A549 (cell line): ENCODE data around the gene LY86. TPM values are rescaled to one million over a fixed set of nuclear protein-coding genes. Genes with fewer than 3 reads are reported as not detected.

Source experiments
- ATAC-seq, 2 experiments: fragments of 200-7000 bp in 1 of 2; fragments of >200 bp in 1 of 2; cut with Nextera tagmentation in 1 of 2; cut with Tn5 transposase in 1 of 2; 3 replicates each; pipeline versions ENCODE4 v1.8.0 to v1.9.1; 2018 to 2020; ENCODE audit warnings: mild to moderate bottlenecking in 1 of 2, moderate library complexity in 1 of 2
- CTCF ChIA-PET: fragments of 300-600 bp; sonication (Branson Sonifier 250); formaldehyde crosslinking; extraction: SDS; loops from one replicate; lab custom pipeline; 2021; ENCODE audit warnings: antibody characterized with exemption, inconsistent platforms; lab: Yijun Ruan, JAX
- POLR2A ChIA-PET: fragments of 350-600 bp; formaldehyde crosslinking; extraction: SDS; loops from one replicate; lab custom pipeline; 2021; ENCODE audit warnings: antibody characterized with exemption, inconsistent platforms; lab: Yijun Ruan, JAX
- DNase-seq, 2 experiments: peaks; one replicate each; pipeline versions ENCODE4 v3.0.0 to v3.0.0-alpha.2; 2011 to 2016; ENCODE audit warnings: low read depth in 1 of 2, low spot score in 1 of 2
- FAIRE-seq: peaks from 2 replicates; lab custom pipeline; 2011; peaks lifted over from hg19 to GRCh38; lab: Jason Lieb, UNC
- H3K27ac ChIP-seq, 2 experiments: fragments of >200 bp; sonication (Bioruptor Twin); formaldehyde crosslinking; 3 replicates each; pipeline ENCODE4 v1.5.1; 2016 to 2017
- H3K4me1 ChIP-seq: fragments of >200 bp; sonication (Bioruptor Twin); formaldehyde crosslinking; 3 replicates; pipeline ENCODE4 v1.6.1; 2016
- H3K4me2 ChIP-seq: fragments of >200 bp; sonication (Bioruptor Twin); formaldehyde crosslinking; 3 replicates; pipeline ENCODE4 v1.6.1; 2016
- H3K4me3 ChIP-seq: fragments of >200 bp; sonication (Bioruptor Twin); formaldehyde crosslinking; 3 replicates; pipeline ENCODE4 v1.5.1; 2016
- H3K9me3 ChIP-seq: fragments of >200 bp; sonication (Bioruptor Twin); formaldehyde crosslinking; 3 replicates; pipeline ENCODE4 v1.6.1; 2016
- CBX2 ChIP-seq: fragments of 200-600 bp; sonication (generic); IDR thresholded peaks from 2 replicates; pipeline ENCODE4 v1.6.1; 2016; ENCODE audit warnings: low read depth, mild to moderate bottlenecking, borderline replicate concordance
- CEBPB ChIP-seq, 2 experiments: fragments of >200 bp in 1 of 2; sonication (Bioruptor Twin) in 1 of 2; formaldehyde crosslinking in 1 of 2; IDR thresholded peaks; 2 replicates each; pipeline ENCODE4 v1.6.1; 2012 to 2016
- CHD4 ChIP-seq: fragments of 200-600 bp; sonication (generic); IDR thresholded peaks from 2 replicates; pipeline ENCODE4 v1.6.1; 2016; ENCODE audit warnings: antibody characterized with exemption, mild to moderate bottlenecking, borderline replicate concordance
- FOSB ChIP-seq: fragments of 250-450 bp; sonication (Bioruptor Pico); IDR thresholded peaks from 2 replicates; pipeline ENCODE4 v1.5.0; 2020; ENCODE audit warnings: mild to moderate bottlenecking, moderate library complexity
- HMGXB4 ChIP-seq: fragments of 250-450 bp; sonication (Bioruptor Pico); IDR thresholded peaks from 2 replicates; pipeline ENCODE4 v1.5.0; 2021; ENCODE audit warnings: mild to moderate bottlenecking, moderate library complexity, borderline replicate concordance
- MAFK ChIP-seq: fragments of 450-650 bp; IDR thresholded peaks from 2 replicates; pipeline ENCODE4 v1.6.1; 2014; ENCODE audit not compliant: partially characterized antibody
- MYC ChIP-seq: IDR thresholded peaks from 2 replicates; pipeline ENCODE4 v1.6.1; 2012; ENCODE audit warnings: mild to moderate bottlenecking, inconsistent platforms, low read length, improper control_type of control experiment, borderline replicate concordance
- NR3C1 ChIP-seq: fragments of >200 bp; sonication (Bioruptor Twin); formaldehyde crosslinking; IDR thresholded peaks from 3 replicates; pipeline ENCODE4 v1.6.1; 2017
- POLR2A ChIP-seq: IDR thresholded peaks from 2 replicates; pipeline ENCODE4 v1.6.1; 2012; ENCODE audit warnings: mild to moderate bottlenecking, low read length
- RAD21 ChIP-seq, 2 experiments: fragments of >200 bp in 1 of 2; sonication (Bioruptor Twin) in 1 of 2; formaldehyde crosslinking in 1 of 2; IDR thresholded peaks in 1 of 2; conservative IDR thresholded peaks in 1 of 2; 2 replicates in 1 of 2; 3 replicates in 1 of 2; pipeline ENCODE4 v1.6.1; 2012 to 2018; ENCODE audit warnings: inconsistent platforms in 1 of 2
- REST ChIP-seq: fragments of 200-600 bp; sonication (generic); IDR thresholded peaks from 2 replicates; pipeline ENCODE4 v1.6.1; 2016; ENCODE audit warnings: antibody characterized with exemption, mild to moderate bottlenecking, moderate library complexity
- RNF2 ChIP-seq: fragments of 200-600 bp; sonication (generic); IDR thresholded peaks from 2 replicates; pipeline ENCODE4 v1.6.1; 2016; ENCODE audit warnings: low read depth, mild to moderate bottlenecking, antibody characterized with exemption, moderate library complexity, borderline replicate concordance
- SMC3 ChIP-seq: fragments of >200 bp; sonication (Bioruptor Twin); formaldehyde crosslinking; IDR thresholded peaks from 3 replicates; pipeline ENCODE4 v1.6.1; 2018; ENCODE audit warnings: inconsistent platforms
- ZNF302 ChIP-seq: fragments of 250-450 bp; sonication (Bioruptor Pico); IDR thresholded peaks from 2 replicates; pipeline ENCODE4 v1.9.0; 2021; ENCODE audit warnings: inconsistent platforms, mild to moderate bottlenecking, moderate library complexity
- ZSCAN20 ChIP-seq: fragments of 250-450 bp; sonication (Bioruptor Pico); IDR thresholded peaks from 2 replicates; pipeline ENCODE4 v1.8.0; 2022; ENCODE audit warnings: mild to moderate bottlenecking, moderate library complexity
- WGBS: methylation state at CpG from one replicate; pipeline ENCODE4 v1.1.6; 2017; ENCODE audit errors: missing lambda C conversion rate; 5-methylcytosine and 5-hydroxymethylcytosine counted together
- polyA plus RNA-seq, 4 experiments: library from polyadenylated mRNA; depleted of rRNA in 3 of 4; stranded (reverse); fragments of >200 nt; fragmentation: RNase III in 1 of 4; extraction: RNeasy Plus Mini Kit Qiagen cat#74134 plus additional on column Dnase treatment in 1 of 4; gene quantifications; 2 replicates in 3 of 4; 3 replicates in 1 of 4; pipeline ENCODE4 v1.2.3, GENCODE V29; 2011 to 2017
- TF ChIP-seq, protein P1 (sequence below): fragments of >200 bp; sonication (Bioruptor Twin); formaldehyde crosslinking; IDR thresholded peaks from 3 replicates; pipeline ENCODE4 v1.5.1; 2016

LY86 gene
- polyA plus RNA-seq, 2 of the 4 experiments (the other 2 are of a cell fraction) = not detected

DNA sequence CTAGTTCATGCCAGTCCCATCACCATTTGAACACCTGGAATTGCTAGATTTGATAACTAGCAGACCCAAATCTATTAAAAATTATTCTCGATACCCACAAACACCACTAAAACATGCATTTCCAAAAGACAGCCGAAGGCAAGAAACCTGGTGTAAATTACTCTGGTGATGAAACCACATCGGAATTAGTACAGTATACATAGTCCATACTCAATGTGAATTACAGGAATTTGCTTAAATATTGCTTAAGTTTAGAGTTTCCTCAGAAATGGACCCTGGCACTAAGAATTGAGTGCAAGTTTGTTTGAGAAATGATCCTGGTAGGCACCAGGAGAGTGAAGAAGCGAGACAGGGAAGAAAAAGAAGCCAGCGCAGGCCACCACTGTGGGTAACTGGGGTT, 13.7 kb downstream of the LY86 start (continued):
- TF ChIP-seq HMGXB4 (no peak), ZNF302 (no peak), ZSCAN20 (CRISPR knock-in tag) (no peak), CHD4 (no peak), FOSB (CRISPR knock-in tag) (no peak), RNF2 (no peak), REST (no peak), CBX2 (no peak), POLR2A (no peak)

DNA sequence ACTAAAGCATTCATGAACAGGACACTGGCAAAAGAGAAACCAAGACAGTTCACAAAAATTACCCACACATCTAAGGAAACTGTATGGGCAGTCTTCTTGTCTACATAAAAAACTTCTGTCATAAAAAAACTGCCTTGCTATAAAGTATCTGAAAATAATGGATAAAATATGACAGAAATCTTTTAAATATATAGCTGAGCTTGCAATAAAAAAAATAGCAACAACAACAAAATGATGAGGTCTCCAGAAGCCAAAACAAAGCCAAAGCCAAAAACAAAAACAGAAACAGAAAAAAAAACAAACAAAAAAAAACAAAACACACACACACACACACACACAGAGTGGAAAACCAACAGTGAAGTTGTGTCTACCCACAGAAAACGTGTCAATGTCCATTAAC, 14.8 kb downstream of the LY86 start:
- Histone ChIP-seq H3K27ac (no peak overlapping the region), H3K4me1 (no peaks in the 10 kb centered on the region), H3K9me3 (no peaks in the 10 kb centered on the region), H3K4me2 (no peak overlapping the region), H3K4me3 (no peak overlapping the region)
- TF ChIP-seq, protein P1, sequence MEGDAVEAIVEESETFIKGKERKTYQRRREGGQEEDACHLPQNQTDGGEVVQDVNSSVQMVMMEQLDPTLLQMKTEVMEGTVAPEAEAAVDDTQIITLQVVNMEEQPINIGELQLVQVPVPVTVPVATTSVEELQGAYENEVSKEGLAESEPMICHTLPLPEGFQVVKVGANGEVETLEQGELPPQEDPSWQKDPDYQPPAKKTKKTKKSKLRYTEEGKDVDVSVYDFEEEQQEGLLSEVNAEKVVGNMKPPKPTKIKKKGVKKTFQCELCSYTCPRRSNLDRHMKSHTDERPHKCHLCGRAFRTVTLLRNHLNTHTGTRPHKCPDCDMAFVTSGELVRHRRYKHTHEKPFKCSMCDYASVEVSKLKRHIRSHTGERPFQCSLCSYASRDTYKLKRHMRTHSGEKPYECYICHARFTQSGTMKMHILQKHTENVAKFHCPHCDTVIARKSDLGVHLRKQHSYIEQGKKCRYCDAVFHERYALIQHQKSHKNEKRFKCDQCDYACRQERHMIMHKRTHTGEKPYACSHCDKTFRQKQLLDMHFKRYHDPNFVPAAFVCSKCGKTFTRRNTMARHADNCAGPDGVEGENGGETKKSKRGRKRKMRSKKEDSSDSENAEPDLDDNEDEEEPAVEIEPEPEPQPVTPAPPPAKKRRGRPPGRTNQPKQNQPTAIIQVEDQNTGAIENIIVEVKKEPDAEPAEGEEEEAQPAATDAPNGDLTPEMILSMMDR = no peak
- TF ChIP-seq MAFK (peak; percentile 45), FOSB (CRISPR knock-in tag) (no peak), MYC (no peak), SMC3 (no peak), NR3C1 (no peak), RAD21 (conservative IDR thresholded peaks at IDR 0.05 in 1 of 2, IDR thresholded peaks at IDR 0.05 in 1 of 2) (no peak)
- ATAC-seq (no peak), DNase-seq (no peak), FAIRE-seq (no peak)
- ChIA-PET CTCF (no interaction called here), POLR2A (no interaction called here)
- 0% methylated on average over 1 of the region's 1 CpG for WGBS

- TF ChIP-seq CEBPB (IDR thresholded peaks at IDR 0.05) = no peak
- Histone ChIP-seq H3K4me1 (no peaks in the 10 kb centered on the region), H3K9me3 (no peaks in the 10 kb centered on the region), H3K4me3 (no peak overlapping the region), H3K4me2 (no peak overlapping the region), H3K27ac (no peak overlapping the region)
- ChIA-PET CTCF (interaction anchor here (0.8 kb wide), 1 partner anchor 57 kb away, joined by 3 read pairs; no protein-coding TSS in a partner anchor), POLR2A (no interaction called here)
- no peak for ATAC-seq
- FAIRE-seq = no peak
- DNase-seq = no peak
Observed at GRCh38 chr6:6604015-6604414, 15.5 kb downstream of the LY86 start.
